ENCODE results near the gene JDP2.
"Not testable (repeated sequence)": the region's sequence is repeated elsewhere in the genome, so short reads cannot be mapped to it uniquely, and the experiment has no call there.

JDP2 gene

GRCh38 chr14:75471059-75471458, 43.2 kb downstream of the JDP2 start:
- H3K4me3 ChIP-seq (ENCODE audit: low read depth, low read length): no peak overlapping the region
- in situ Hi-C loops (cut with HindIII; ENCODE audit: low sequenced_read_pairs): no loop called here
- no peak for DNase-seq (ENCODE audit: low read depth)
- TF ChIP-seq CTCF (IDR thresholded peaks at IDR 0.05; ENCODE audit: low read depth, low read length, missing control alignments): no peak

GRCh38 chr14:75474127-75474526, 46.3 kb downstream of the JDP2 start:
- H3K4me3 ChIP-seq (ENCODE audit: low read depth, low read length); in situ Hi-C loops (cut with HindIII; ENCODE audit: low sequenced_read_pairs); DNase-seq (ENCODE audit: low read depth): not testable (repeated sequence)

- in situ Hi-C loops (cut with HindIII; ENCODE audit: low sequenced_read_pairs): loop anchor here (25.0 kb wide), 2 partner anchors 164 to 339 kb away; partner anchors contain the start of gene NEK9
- no peak for DNase-seq (ENCODE audit: low read depth)
- H3K4me3 ChIP-seq (ENCODE audit: low read depth, low read length): no peak overlapping the region
- TF ChIP-seq CTCF (IDR thresholded peaks at IDR 0.05; ENCODE audit: low read depth, low read length, missing control alignments): no peak
Measured at GRCh38 chr14:75476274-75476995, 48.6 kb downstream of the JDP2 start.

GRCh38 chr14:75477881-75478280, 50.1 kb downstream of the JDP2 start:
- TF ChIP-seq CTCF (IDR thresholded peaks at IDR 0.05; ENCODE audit: low read depth, low read length, missing control alignments): no peak
- H3K4me3 ChIP-seq (ENCODE audit: low read depth, low read length): no peak overlapping the region
- in situ Hi-C loops (cut with HindIII; ENCODE audit: low sequenced_read_pairs): loop anchor here (25.0 kb wide), 2 partner anchors 166 to 341 kb away; partner anchors contain the start of gene NEK9
- no peak for DNase-seq (ENCODE audit: low read depth)

- in situ Hi-C loops (cut with HindIII; ENCODE audit: low sequenced_read_pairs): loop anchor here (25.0 kb wide), 2 partner anchors 168 to 343 kb away; partner anchors contain the start of gene NEK9
- H3K4me3 ChIP-seq (ENCODE audit: low read depth, low read length): no peak overlapping the region
- no peak for TF ChIP-seq CTCF (IDR thresholded peaks at IDR 0.05; ENCODE audit: low read depth, low read length, missing control alignments)
- no peak for DNase-seq (ENCODE audit: low read depth)
Measured at GRCh38 chr14:75479770-75480600, 52.2 kb downstream of the JDP2 start.

- H3K4me3 ChIP-seq (ENCODE audit: low read depth, low read length): no peak overlapping the region
- in situ Hi-C loops (cut with HindIII; ENCODE audit: low sequenced_read_pairs): loop anchor here (25.0 kb wide), 2 partner anchors 170 to 345 kb away; partner anchors contain the start of gene NEK9
- no peak for DNase-seq (ENCODE audit: low read depth)
- no peak for TF ChIP-seq CTCF (IDR thresholded peaks at IDR 0.05; ENCODE audit: low read depth, low read length, missing control alignments)
Measured at GRCh38 chr14:75482366-75482765, 54.5 kb downstream of the JDP2 start.

All from astrocyte of the cerebellum (primary cell).